PC-9 (cell line): Measurements from ENCODE around the gene B3GAT2. TPM values are rescaled to one million over a fixed set of nuclear protein-coding genes. Genes with fewer than 3 reads are reported as not detected.

Experiments
- BruUV-seq: library from RNA; stranded (reverse); fragments of 400-500 nt; replicated peaks from 2 replicates; lab custom pipeline; 2021; lab: Mats Ljungman, UMichigan
- CTCF ChIA-PET: fragments of 300-600 bp; sonication (Branson Sonifier 250); formaldehyde crosslinking; loops from one replicate; lab custom pipeline; 2022; ENCODE audit warnings: antibody characterized with exemption; lab: Charles Lee
- POLR2A ChIA-PET: fragments of 300-600 bp; sonication (Branson Sonifier 250); formaldehyde crosslinking; loops from one replicate; lab custom pipeline; 2022; ENCODE audit warnings: antibody characterized with exemption; ENCODE audit not compliant: unreplicated experiment; lab: Charles Lee
- DNase-seq, 2 experiments: peaks; one replicate each; pipeline versions ENCODE4 v3.0.0 to v3.0.0-alpha.2; 2015 to 2022; ENCODE audit warnings: mixed read lengths in 1 of 2
- H2AFZ ChIP-seq: fragments of 200-600 bp; sonication (generic); 2 replicates; pipeline ENCODE4 v1.8.1; 2017; ENCODE audit warnings: antibody characterized with exemption
- H3F3A ChIP-seq: fragments of 200-600 bp; sonication (generic); 2 replicates; pipeline ENCODE4 v1.8.1; 2017; ENCODE audit warnings: antibody characterized with exemption, mild to moderate bottlenecking, low read depth; ENCODE audit not compliant: insufficient read depth
- H3K27ac ChIP-seq: fragments of 200-600 bp; sonication (generic); 2 replicates; pipeline ENCODE4 v1.6.1; 2016; ENCODE audit warnings: mixed run types
- H3K27me3 ChIP-seq: fragments of 200-600 bp; sonication (generic); 2 replicates; pipeline ENCODE4 v1.6.1; 2016; ENCODE audit warnings: low read depth, mixed run types; ENCODE audit not compliant: insufficient read depth
- H3K36me3 ChIP-seq: fragments of 200-600 bp; sonication (generic); 2 replicates; pipeline ENCODE4 v1.6.1; 2016; ENCODE audit warnings: low read depth, mixed run types
- H3K4me1 ChIP-seq: fragments of 200-600 bp; sonication (generic); replicated peaks from 2 replicates; pipeline ENCODE4 v1.6.1; 2016; ENCODE audit warnings: mixed run types; ENCODE audit not compliant: insufficient read depth
- H3K4me2 ChIP-seq: fragments of 200-600 bp; sonication (generic); 2 replicates; pipeline ENCODE4 v1.6.1; 2017; ENCODE audit warnings: mixed run types
- H3K4me3 ChIP-seq: fragments of 200-600 bp; sonication (generic); 2 replicates; pipeline ENCODE4 v1.6.1; 2016; ENCODE audit warnings: mixed run types
- H3K79me2 ChIP-seq: fragments of 200-600 bp; sonication (generic); 2 replicates; pipeline ENCODE4 v1.6.1; 2017; ENCODE audit warnings: low read depth, mixed run types
- H3K9me2 ChIP-seq: fragments of 200-600 bp; sonication (generic); 2 replicates; pipeline ENCODE4 v1.8.1; 2017; ENCODE audit warnings: mild to moderate bottlenecking; ENCODE audit not compliant: insufficient read depth
- H3K9me3 ChIP-seq: fragments of 200-600 bp; sonication (generic); 2 replicates; pipeline ENCODE4 v1.8.1; 2016; ENCODE audit warnings: low read depth; ENCODE audit not compliant: insufficient read depth
- H4K20me1 ChIP-seq: fragments of 200-600 bp; sonication (generic); 2 replicates; pipeline ENCODE4 v1.8.1; 2017; ENCODE audit not compliant: insufficient read depth
- CTCF ChIP-seq: fragments of 200-600 bp; sonication (generic); conservative IDR thresholded peaks from 2 replicates; pipeline ENCODE4 v1.6.1; 2017; ENCODE audit warnings: mixed run types, antibody characterized with exemption, mild to moderate bottlenecking, moderate library complexity
- EZH2 ChIP-seq: fragments of 200-600 bp; sonication (generic); IDR thresholded peaks from 2 replicates; pipeline ENCODE4 v1.8.0; 2017; ENCODE audit warnings: antibody characterized with exemption, low read depth
- intact Hi-C: fragments of 100-400 bp; cut with micrococcal nuclease; formaldehyde crosslinking; loops from one replicate; pipeline ENCODE4 v1.10.0; 2022; ENCODE audit not compliant: unreplicated experiment
- total RNA-seq: library from RNA; stranded (reverse); gene quantifications from 2 replicates; pipeline ENCODE4 v1.2.3, GENCODE V29; 2021

Gene B3GAT2
- total RNA-seq, 1 experiment from 2014 or later = not detected

- Histone ChIP-seq H3K4me3 (no peak overlapping the region), H3K27ac (no peak overlapping the region), H3K27me3 (no peaks in the 10 kb centered on the region), H2AFZ (no peak overlapping the region), H3K9me2 (0 out of 2 replicates have a peak, but pooled peaks cover 6% of the 10 kb centered on the region), H4K20me1 (no peaks in the 10 kb centered on the region), H3K9me3 (no peaks in the 10 kb centered on the region), H3K36me3 (no peaks in the 10 kb centered on the region), H3K4me1 (no peaks in the 10 kb centered on the region), H3K79me2 (no peaks in the 10 kb centered on the region), H3F3A (no peaks in the 10 kb centered on the region), H3K4me2 (no peak overlapping the region)
- ChIA-PET POLR2A (no interaction called here), CTCF (no interaction called here)
- TF ChIP-seq EZH2 = no peak
- TF ChIP-seq CTCF = no peak
- BruUV-seq = no TSS peak
- intact Hi-C loops = no loop called here
- DNase-seq = no peak
Measured at GRCh38 chr6:70985156-70985555, 28.3 kb upstream of the B3GAT2 start.

GRCh38 chr6:70982747-70983146 is 25.9 kb upstream of the B3GAT2 start:
- Histone ChIP-seq H3K79me2 (no peaks in the 10 kb centered on the region), H4K20me1 (no peaks in the 10 kb centered on the region), H3F3A (no peaks in the 10 kb centered on the region), H3K36me3 (no peaks in the 10 kb centered on the region), H2AFZ (no peak overlapping the region), H3K9me2 (0 out of 2 replicates have a peak, but pooled peaks cover 6% of the 10 kb centered on the region), H3K4me1 (no peaks in the 10 kb centered on the region), H3K9me3 (no peaks in the 10 kb centered on the region), H3K4me3 (no peak overlapping the region), H3K27me3 (no peaks in the 10 kb centered on the region), H3K27ac (no peak overlapping the region), H3K4me2 (no peak overlapping the region)
- ChIA-PET CTCF (no interaction called here), POLR2A (no interaction called here)
- no TSS peak for BruUV-seq
- intact Hi-C loops = no loop called here
- DNase-seq = no peak
- TF ChIP-seq EZH2 (no peak), CTCF (no peak)

- Histone ChIP-seq H3K27me3 (no peaks in the 10 kb centered on the region), H3K36me3 (no peaks in the 10 kb centered on the region), H3K4me2 (no peak overlapping the region), H3K79me2 (no peaks in the 10 kb centered on the region), H4K20me1 (no peaks in the 10 kb centered on the region), H3F3A (no peaks in the 10 kb centered on the region), H3K4me3 (no peak overlapping the region), H3K4me1 (no peaks in the 10 kb centered on the region), H3K27ac (no peak overlapping the region), H3K9me3 (no peaks in the 10 kb centered on the region), H2AFZ (no peak overlapping the region), H3K9me2 (0 out of 2 replicates have a peak, but pooled peaks cover 6% of the 10 kb centered on the region)
- no TSS peak for BruUV-seq
- ChIA-PET CTCF (no interaction called here), POLR2A (no interaction called here)
- intact Hi-C loops = no loop called here
- no peak for TF ChIP-seq CTCF
- TF ChIP-seq EZH2 = no peak
- no peak for DNase-seq
Measured at GRCh38 chr6:70980727-70981126, 23.9 kb upstream of the B3GAT2 start.
